HCT116 (cell line): ENCODE measurements around the gene RNF11. TPM values are rescaled to one million over a fixed set of nuclear protein-coding genes. Genes with fewer than 3 reads are reported as not detected.
"Not testable (repeated sequence)": the region's sequence is repeated elsewhere in the genome, so short reads cannot be mapped to it uniquely, and the experiment has no call there.

Experiments
- ATAC-seq: fragments of 200-7000 bp; cut with Tn5 transposase; 2 replicates; pipeline ENCODE4 v1.9.1; 2020; ENCODE audit warnings: mild to moderate bottlenecking, moderate library complexity
- BruUV-seq: library from RNA; stranded (reverse); fragments of 400-500 nt; replicated peaks from 2 replicates; lab custom pipeline; 2021; lab: Mats Ljungman, UMichigan
- CTCF ChIA-PET: fragments of 300-600 bp; sonication (Branson Sonifier 250); formaldehyde crosslinking; loops from one replicate; lab custom pipeline; 2021; ENCODE audit warnings: antibody characterized with exemption; lab: Charles Lee
- POLR2A ChIA-PET: fragments of 300-600, 350-600 bp; sonication (Branson Sonifier 250); formaldehyde crosslinking; loops from one replicate; lab custom pipeline; 2021; ENCODE audit warnings: antibody characterized with exemption; lab: Charles Lee
- RAD21 ChIA-PET, 2 experiments: fragments of 300-600 bp; sonication (Branson Sonifier 250); formaldehyde crosslinking; loops; one replicate each; lab custom pipeline; 2023; ENCODE audit warnings: low total read pairs in 2 of 2; ENCODE audit not compliant: uncharacterized antibody in 2 of 2, unreplicated experiment in 2 of 2, low non-redundant PET in 1 of 2; lab: Charles Lee
- DNase-seq: peaks from one replicate; pipeline ENCODE4 v3.0.0-alpha.2; 2010; ENCODE audit warnings: low read depth, low spot score
- H2AFZ ChIP-seq: fragments of 200-600 bp; shearing (Covaris generic), sonication (generic); 2 replicates; pipeline ENCODE4 v1.6.1; 2017; ENCODE audit warnings: low read depth, mixed run types, mixed read lengths, antibody characterized with exemption, low read length; ENCODE audit not compliant: poor library complexity, severe bottlenecking
- H3K27ac ChIP-seq: 2 replicates; pipeline ENCODE4 v1.5.1; 2012; ENCODE audit warnings: low read depth, low read length
- H3K27me3 ChIP-seq: fragments of 200-600 bp; sonication (generic); 2 replicates; pipeline ENCODE4 v1.6.1; 2016; ENCODE audit warnings: mixed run types, low read length, mixed read lengths; ENCODE audit not compliant: insufficient read depth
- H3K36me3 ChIP-seq, 2 experiments: fragments of 200-500 bp in 1 of 2; fragments of 200-600 bp in 1 of 2; sonication (Bioruptor generic) in 1 of 2; sonication (generic) in 1 of 2; 2 replicates each; pipeline versions ENCODE4 v1.5.1 to v1.6.1; 2014 to 2016; ENCODE audit warnings: low read length in 2 of 2, inconsistent platforms in 1 of 2, mixed read lengths in 1 of 2, mixed run types in 1 of 2; ENCODE audit not compliant: insufficient read depth in 2 of 2, control insufficient read depth in 1 of 2
- H3K4me1 ChIP-seq, 2 experiments: fragments of 200-600 bp in 1 of 2; sonication (generic) in 1 of 2; 2 replicates each; pipeline versions ENCODE4 v1.5.1 to v1.6.1; 2012 to 2017; ENCODE audit warnings: low read length in 2 of 2, inconsistent platforms in 1 of 2, mild to moderate bottlenecking in 1 of 2, mixed read lengths in 1 of 2, mixed run types in 1 of 2, moderate library complexity in 1 of 2; ENCODE audit not compliant: insufficient read depth in 2 of 2, control insufficient read depth in 1 of 2
- H3K4me2 ChIP-seq: fragments of 200-600 bp; sonication (generic); 2 replicates; pipeline ENCODE4 v1.6.1; 2017; ENCODE audit warnings: mixed run types, low read length, mixed read lengths
- H3K4me3 ChIP-seq, 2 experiments: fragments of 200-600 bp in 1 of 2; sonication (generic) in 1 of 2; replicated peaks in 1 of 2; 2 replicates each; pipeline ENCODE4 v1.5.1; 2011 to 2016; ENCODE audit warnings: low read length in 2 of 2, control low read depth in 1 of 2, low read depth in 1 of 2, mild to moderate bottlenecking in 1 of 2, mixed read lengths in 1 of 2, mixed run types in 1 of 2
- H3K79me2 ChIP-seq: fragments of 200-600 bp; sonication (generic); 2 replicates; pipeline ENCODE4 v1.6.1; 2017; ENCODE audit warnings: mild to moderate bottlenecking, mixed run types, low read length, moderate library complexity, mixed read lengths; ENCODE audit not compliant: insufficient read depth
- H3K9ac ChIP-seq: fragments of 200-600 bp; sonication (generic); 2 replicates; pipeline ENCODE4 v1.6.1; 2016; ENCODE audit warnings: low read length, mixed read lengths
- H3K9me2 ChIP-seq: fragments of 200-600 bp; sonication (generic), shearing (Covaris generic); 2 replicates; pipeline ENCODE4 v1.6.1; 2017; ENCODE audit warnings: mixed run types, mild to moderate bottlenecking, moderate library complexity; ENCODE audit not compliant: insufficient read depth
- H3K9me3 ChIP-seq, 2 experiments: fragments of 200-500 bp in 1 of 2; fragments of 200-600 bp in 1 of 2; sonication (Bioruptor generic) in 1 of 2; sonication (generic) in 1 of 2; 2 replicates each; pipeline ENCODE4 v1.6.1; 2014 to 2017; ENCODE audit warnings: low read length in 2 of 2, mixed read lengths in 2 of 2, inconsistent platforms in 1 of 2, low read depth in 1 of 2, mild to moderate bottlenecking in 1 of 2, mixed run types in 1 of 2, moderate library complexity in 1 of 2; ENCODE audit not compliant: control insufficient read depth in 1 of 2, insufficient read depth in 1 of 2
- H4K20me1 ChIP-seq: fragments of 200-600 bp; sonication (generic), shearing (Covaris generic); 2 replicates; pipeline ENCODE4 v1.6.1; 2017; ENCODE audit warnings: mixed run types, mild to moderate bottlenecking, moderate library complexity; ENCODE audit not compliant: insufficient read depth
- ATF3 ChIP-seq: IDR thresholded peaks from 2 replicates; pipeline ENCODE4 v1.6.1; 2012
- CTCF ChIP-seq, 3 experiments: fragments of 200-600 bp in 1 of 3; sonication (generic) in 1 of 3; IDR thresholded peaks in 2 of 3; conservative IDR thresholded peaks in 1 of 3; 2 replicates each; pipeline ENCODE4 v1.5.1; 2012 to 2017; ENCODE audit warnings: low read depth in 2 of 3, low read length in 2 of 3, antibody characterized with exemption in 1 of 3, borderline replicate concordance in 1 of 3, control low read depth in 1 of 3, mild to moderate bottlenecking in 1 of 3, mixed read lengths in 1 of 3, mixed run types in 1 of 3, moderate library complexity in 1 of 3; ENCODE audit not compliant: insufficient read depth in 1 of 3
- EZH2 ChIP-seq: fragments of 200-600 bp; sonication (generic); IDR thresholded peaks from 2 replicates; pipeline ENCODE4 v1.6.1; 2017; ENCODE audit warnings: antibody characterized with exemption, mixed run types
- FOSL1 ChIP-seq: IDR thresholded peaks from 2 replicates; pipeline ENCODE4 v1.6.1; 2012; ENCODE audit warnings: low read depth
- MAX ChIP-seq: IDR thresholded peaks from 2 replicates; pipeline ENCODE4 v1.6.1; 2012
- POLR2A ChIP-seq: IDR thresholded peaks from 2 replicates; pipeline ENCODE4 v1.7.0; 2011; ENCODE audit warnings: borderline replicate concordance; ENCODE audit not compliant: insufficient read depth, insufficient read length; ENCODE audit errors: extremely low read depth
- POLR2AphosphoS5 ChIP-seq: IDR thresholded peaks from 2 replicates; pipeline ENCODE4 v1.6.1; 2011; ENCODE audit warnings: mild to moderate bottlenecking, low read depth, low read length, moderate library complexity
- SIN3A ChIP-seq: IDR thresholded peaks from 2 replicates; pipeline ENCODE4 v1.6.1; 2012; ENCODE audit warnings: low read depth
- SRF ChIP-seq: IDR thresholded peaks from 2 replicates; pipeline ENCODE4 v1.6.1; 2012; ENCODE audit warnings: low read depth
- TCF7L2 ChIP-seq: IDR thresholded peaks from 2 replicates; pipeline ENCODE4 v1.7.0; 2011; ENCODE audit warnings: borderline replicate concordance, inconsistent platforms; ENCODE audit not compliant: insufficient read depth, insufficient read length; ENCODE audit errors: extremely low read depth
- ZBTB33 ChIP-seq: IDR thresholded peaks from 2 replicates; pipeline ENCODE4 v1.6.1; 2011; ENCODE audit warnings: mild to moderate bottlenecking, low read length, moderate library complexity; ENCODE audit not compliant: insufficient replicate concordance; ENCODE audit errors: extremely low read depth
- ZFX ChIP-seq: fragments of 450-650 bp; IDR thresholded peaks from 2 replicates; pipeline ENCODE4 v1.6.1; 2017
- ZNF274 ChIP-seq: fragments of 200-500 bp; sonication (Bioruptor generic); IDR thresholded peaks from 2 replicates; pipeline ENCODE4 v1.6.1; 2014; ENCODE audit warnings: mild to moderate bottlenecking, low read depth, low read length, inconsistent platforms
- intact Hi-C: fragments of 100-400 bp; cut with micrococcal nuclease; formaldehyde crosslinking; loops from 2 replicates; pipeline ENCODE4 v1.10.0; 2022
- total RNA-seq: library from RNA; stranded (reverse); gene quantifications from one replicate; pipeline ENCODE4 v1.2.1, GENCODE V29; 2021; ENCODE audit not compliant: unreplicated experiment

Gene RNF11
- total RNA-seq, 1 experiment from 2014 or later, result 60.9 TPM

GRCh38 chr1:51249445-51249844 lies 13.4 kb downstream of the RNF11 start:
- ChIA-PET CTCF (no interaction called here), RAD21 (no interaction called here)

GRCh38 chr1:51250729-51251128 lies 14.7 kb downstream of the RNF11 start:
- H3K4me2 ChIP-seq, RAD21 ChIA-PET, CTCF ChIA-PET, DNase-seq, H3K27ac ChIP-seq, POLR2A ChIA-PET, ATAC-seq, H2AFZ ChIP-seq, H3K4me3 ChIP-seq, intact Hi-C loops, H3K27me3 ChIP-seq, H3K9ac ChIP-seq, BruUV-seq, H3K36me3 ChIP-seq, H3K9me3 ChIP-seq, H3K9me2 ChIP-seq: not testable (repeated sequence)
- Histone ChIP-seq H3K4me1 (peaks cover 13 to 15% of the 10 kb centered on the region in 2 experiments), H4K20me1 (peaks cover 13% of the 10 kb centered on the region), H3K79me2 (peaks cover 95% of the 10 kb centered on the region)

More at GRCh38 chr1:51249445-51249844, 13.4 kb downstream of the RNF11 start:
- intact Hi-C loops, result no loop called here
- no peak overlapping the region for H2AFZ ChIP-seq
- no peaks in the 10 kb centered on the region for H3K27me3 ChIP-seq
- no TSS peak for BruUV-seq
- H3K36me3 ChIP-seq, result no peaks in the 10 kb centered on the region
- H3K9me3 ChIP-seq, result no peaks in the 10 kb centered on the region
- H3K4me1 ChIP-seq, result peaks cover 13 to 15% of the 10 kb centered on the region in 2 experiments
- H3K9ac ChIP-seq, result no peak overlapping the region
- H3K4me3 ChIP-seq, result no peak overlapping the region
- TF ChIP-seq POLR2A (no peak), FOSL1 (no peak), TCF7L2 (no peak), SIN3A (no peak), ZNF274 (no peak), MAX (no peak), ZBTB33 (no peak), ATF3 (no peak), POLR2AphosphoS5 (no peak), SRF (no peak), EZH2 (no peak), CTCF (IDR thresholded peaks at IDR 0.05 in 2 of 3, conservative IDR thresholded peaks at IDR 0.05 in 1 of 3; ENCODE audit: borderline replicate concordance in 1 of 3, insufficient read depth in 1 of 3, low read depth in 2 of 3, low read length in 2 of 3) (no peak), ZFX (no peak)
- peaks cover 95% of the 10 kb centered on the region for H3K79me2 ChIP-seq
- peaks cover 10% of the 10 kb centered on the region; the same call in 1 of the 2 replicates for H4K20me1 ChIP-seq
- no peak overlapping the region for H3K4me2 ChIP-seq
- no peak overlapping the region for H3K27ac ChIP-seq
- ATAC-seq (no peak), DNase-seq (no peak)
- no peaks in the 10 kb centered on the region for H3K9me2 ChIP-seq
- POLR2A ChIA-PET, result no interaction called here
